Measurements from ENCODE around the gene SLC22A23. TPM values are rescaled to one million over a fixed set of nuclear protein-coding genes. Genes with fewer than 3 reads are reported as not detected.

SLC22A23 gene
- total and polyA plus RNA-seq, 2 donors = 7.0 to 16.4 TPM

GRCh38 chr6:3351105-3351676 is 105.7 kb downstream of the SLC22A23 start:
- no peak for DNase-seq (ENCODE audit: low read depth in 6 of 9, low spot score in 9 of 9)
- Histone ChIP-seq H3K36me3 (ENCODE audit: control insufficient read depth in 2 of 2, insufficient read depth in 2 of 2, low read length in 1 of 2) (no peaks in the 10 kb centered on the region), H3K27me3 (ENCODE audit: control insufficient read depth in 2 of 2, insufficient read depth in 1 of 2, low read length in 1 of 2) (no peaks in the 10 kb centered on the region), H3K27ac (ENCODE audit: low read depth in 1 of 2, low read length in 1 of 2) (peak overlapping the region in 1 of 2 donors; percentile 11), H3K4me1 (ENCODE audit: control insufficient read depth in 2 of 2, insufficient read depth in 2 of 2, low read length in 2 of 2) (peaks cover 19 to 84% of the 10 kb centered on the region in 2 donors), H3K9me3 (ENCODE audit: control insufficient read depth in 2 of 2, insufficient read depth in 1 of 2, low read length in 1 of 2) (no peaks in the 10 kb centered on the region), H3K4me3 (ENCODE audit: low read length in 2 of 2) (no peak overlapping the region)
- WGBS = 76% methylated on average over 15 of the region's 15 CpGs

DNA sequence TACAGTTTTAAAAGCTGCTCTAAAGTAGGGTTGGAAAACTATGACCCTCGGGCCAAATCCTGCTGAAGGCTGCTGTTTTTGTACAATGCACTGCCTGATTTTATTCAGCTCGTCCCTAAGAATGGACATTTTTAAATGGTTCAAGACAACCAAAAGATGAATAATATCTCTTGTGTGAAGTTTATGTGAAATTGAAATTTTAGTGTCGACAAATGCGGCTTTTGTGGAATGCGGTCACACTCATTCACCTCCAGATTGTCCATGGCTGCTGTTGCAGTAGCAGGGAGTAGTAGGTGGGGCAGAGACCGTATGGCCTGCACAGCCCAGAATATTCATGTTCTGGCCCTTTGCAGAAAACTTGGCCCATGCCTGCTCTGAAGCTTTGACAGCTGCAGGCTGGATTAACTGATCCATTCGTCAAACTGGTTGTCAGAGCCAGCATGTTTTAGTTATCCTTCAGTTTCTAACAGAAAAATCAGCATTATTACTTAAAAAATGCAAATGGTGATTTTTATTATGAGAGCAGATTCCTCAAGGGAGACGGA is 106.5 kb downstream of the SLC22A23 start:
- WGBS = 82% methylated on average over 8 of the region's 8 CpGs
- no peak overlapping the region for H3K4me3 ChIP-seq (ENCODE audit: low read length in 2 of 2)
- H3K4me1 ChIP-seq (ENCODE audit: control insufficient read depth in 2 of 2, insufficient read depth in 2 of 2, low read length in 2 of 2) = peaks cover 13 to 83% of the 10 kb centered on the region in 2 donors
- no peaks in the 10 kb centered on the region for H3K27me3 ChIP-seq (ENCODE audit: control insufficient read depth in 2 of 2, insufficient read depth in 1 of 2, low read length in 1 of 2)
- no peak overlapping the region for H3K27ac ChIP-seq (ENCODE audit: low read depth in 1 of 2, low read length in 1 of 2)
- H3K36me3 ChIP-seq (ENCODE audit: control insufficient read depth in 2 of 2, insufficient read depth in 2 of 2, low read length in 1 of 2) = no peaks in the 10 kb centered on the region
- DNase-seq (ENCODE audit: low read depth in 6 of 9, low spot score in 9 of 9) = no peak
- H3K9me3 ChIP-seq (ENCODE audit: control insufficient read depth in 2 of 2, insufficient read depth in 1 of 2, low read length in 1 of 2) = no peaks in the 10 kb centered on the region

DNA sequence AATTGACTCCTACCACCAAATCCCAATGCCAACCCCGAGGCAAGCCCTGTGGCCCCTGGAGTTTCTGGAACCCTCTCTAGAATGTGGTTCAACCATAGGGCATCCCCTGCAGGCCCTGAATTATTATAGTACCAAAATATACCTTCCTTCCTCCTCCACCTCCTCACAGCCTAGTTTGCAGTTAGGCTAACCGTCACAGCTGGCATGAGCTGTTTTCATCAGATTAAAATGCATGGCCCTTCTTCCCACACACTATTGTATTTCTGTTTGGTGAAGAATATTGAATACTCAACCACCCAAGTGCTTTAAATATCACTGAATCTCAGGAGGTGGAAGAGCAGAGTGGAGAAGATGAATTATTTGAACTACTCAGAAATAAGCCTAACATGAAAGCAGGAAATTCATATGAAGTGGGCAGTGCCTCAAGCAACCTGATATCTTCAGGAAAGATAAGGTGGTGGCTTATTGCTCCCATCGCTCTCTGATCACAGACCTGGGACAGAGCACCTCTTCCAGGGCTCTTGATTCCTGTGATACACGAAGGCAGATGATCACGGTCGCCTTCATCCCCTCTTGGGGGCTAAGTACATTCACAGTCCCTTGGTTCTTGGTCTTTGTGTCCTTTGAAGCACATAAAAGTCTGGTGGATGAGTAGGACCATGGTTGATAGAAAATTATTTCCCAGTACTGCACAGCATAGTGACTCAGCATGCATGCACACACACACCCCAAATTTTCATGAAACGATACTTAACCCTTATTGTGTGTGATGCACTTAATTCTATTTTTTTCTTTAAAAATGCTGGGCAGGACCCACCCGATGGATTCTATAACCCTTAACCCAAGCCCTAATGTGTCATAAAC is 107.2 kb downstream of the SLC22A23 start:
- Histone ChIP-seq H3K36me3 (ENCODE audit: control insufficient read depth in 2 of 2, insufficient read depth in 2 of 2, low read length in 1 of 2) (no peaks in the 10 kb centered on the region), H3K27me3 (ENCODE audit: control insufficient read depth in 2 of 2, insufficient read depth in 1 of 2, low read length in 1 of 2) (no peaks in the 10 kb centered on the region), H3K9me3 (ENCODE audit: control insufficient read depth in 2 of 2, insufficient read depth in 1 of 2, low read length in 1 of 2) (no peaks in the 10 kb centered on the region), H3K27ac (ENCODE audit: low read depth in 1 of 2, low read length in 1 of 2) (peak overlapping the region in 1 of 2 donors; percentile 14), H3K4me3 (ENCODE audit: low read length in 2 of 2) (no peak overlapping the region), H3K4me1 (ENCODE audit: control insufficient read depth in 2 of 2, insufficient read depth in 2 of 2, low read length in 2 of 2) (peaks cover 11 to 76% of the 10 kb centered on the region in 2 donors)
- 78% methylated on average over 8 of the region's 8 CpGs for WGBS
- DNase-seq (ENCODE audit: low read depth in 6 of 9, low spot score in 9 of 9) = no peak

DNA sequence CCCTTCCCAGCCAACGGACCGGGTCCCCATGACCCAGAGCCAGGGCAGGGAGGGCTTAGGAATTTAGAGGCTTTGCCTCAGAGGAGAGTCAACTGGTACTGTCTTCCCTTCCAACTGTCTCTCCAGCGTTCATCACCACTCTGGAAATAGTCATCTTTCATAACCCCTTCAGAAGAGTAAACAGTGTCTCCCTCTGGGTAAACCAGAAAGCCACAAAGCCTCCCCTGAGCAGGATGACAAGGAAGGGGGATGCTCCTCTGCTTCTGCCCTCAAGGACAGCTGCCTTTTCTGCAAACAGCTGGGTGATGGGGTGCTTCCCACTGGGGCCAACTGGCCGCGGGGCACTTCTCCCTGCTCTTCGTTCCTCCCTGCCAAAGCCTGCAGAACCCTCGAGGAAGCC is 108.0 kb downstream of the SLC22A23 start:
- WGBS = 44% methylated on average over 7 of the region's 7 CpGs
- H3K4me1 ChIP-seq (ENCODE audit: control insufficient read depth in 2 of 2, insufficient read depth in 2 of 2, low read length in 2 of 2) = peaks cover 11 to 69% of the 10 kb centered on the region in 2 donors
- H3K9me3 ChIP-seq (ENCODE audit: control insufficient read depth in 2 of 2, insufficient read depth in 1 of 2, low read length in 1 of 2) = no peaks in the 10 kb centered on the region
- H3K27me3 ChIP-seq (ENCODE audit: control insufficient read depth in 2 of 2, insufficient read depth in 1 of 2, low read length in 1 of 2) = no peaks in the 10 kb centered on the region
- H3K36me3 ChIP-seq (ENCODE audit: control insufficient read depth in 2 of 2, insufficient read depth in 2 of 2, low read length in 1 of 2) = no peaks in the 10 kb centered on the region
- peak overlapping the region in 1 of 2 donors; percentile 14 for H3K27ac ChIP-seq (ENCODE audit: low read depth in 1 of 2, low read length in 1 of 2)
- DNase-seq (ENCODE audit: low read depth in 6 of 9, low spot score in 9 of 9) = peak in 1 of 9 donors; percentile 47
- no peak overlapping the region for H3K4me3 ChIP-seq (ENCODE audit: low read length in 2 of 2)

DNA sequence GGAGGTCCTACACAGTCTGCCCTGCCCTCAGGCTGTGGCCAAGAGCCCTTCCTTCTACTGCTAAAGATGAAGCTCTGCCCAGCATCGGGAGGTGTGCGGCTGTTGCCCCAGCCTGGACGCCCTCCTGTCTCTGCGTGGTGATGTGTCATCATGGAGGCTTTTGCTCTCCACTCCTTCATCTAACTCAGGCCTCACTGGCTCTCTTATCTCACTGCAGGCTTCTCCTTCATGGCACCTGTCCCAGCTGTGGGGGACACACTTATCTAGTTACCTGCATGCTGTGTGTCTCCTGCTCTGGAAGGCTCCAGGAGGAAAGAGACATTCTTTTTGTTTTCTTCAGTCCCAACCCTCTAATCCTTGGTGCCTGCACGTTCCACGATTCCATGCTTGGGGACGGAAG is 109.0 kb downstream of the SLC22A23 start:
- no peaks in the 10 kb centered on the region for H3K36me3 ChIP-seq (ENCODE audit: control insufficient read depth in 2 of 2, insufficient read depth in 2 of 2, low read length in 1 of 2)
- no peak overlapping the region for H3K27ac ChIP-seq (ENCODE audit: low read depth in 1 of 2, low read length in 1 of 2)
- 98% methylated on average over 7 of the region's 7 CpGs for WGBS
- H3K27me3 ChIP-seq (ENCODE audit: control insufficient read depth in 2 of 2, insufficient read depth in 1 of 2, low read length in 1 of 2) = no peaks in the 10 kb centered on the region
- no peak overlapping the region for H3K4me3 ChIP-seq (ENCODE audit: low read length in 2 of 2)
- H3K4me1 ChIP-seq (ENCODE audit: control insufficient read depth in 2 of 2, insufficient read depth in 2 of 2, low read length in 2 of 2) = peaks cover 11 to 59% of the 10 kb centered on the region in 2 donors
- no peaks in the 10 kb centered on the region for H3K9me3 ChIP-seq (ENCODE audit: control insufficient read depth in 2 of 2, insufficient read depth in 1 of 2, low read length in 1 of 2)
- DNase-seq (ENCODE audit: low read depth in 6 of 9, low spot score in 9 of 9) = no peak

DNA sequence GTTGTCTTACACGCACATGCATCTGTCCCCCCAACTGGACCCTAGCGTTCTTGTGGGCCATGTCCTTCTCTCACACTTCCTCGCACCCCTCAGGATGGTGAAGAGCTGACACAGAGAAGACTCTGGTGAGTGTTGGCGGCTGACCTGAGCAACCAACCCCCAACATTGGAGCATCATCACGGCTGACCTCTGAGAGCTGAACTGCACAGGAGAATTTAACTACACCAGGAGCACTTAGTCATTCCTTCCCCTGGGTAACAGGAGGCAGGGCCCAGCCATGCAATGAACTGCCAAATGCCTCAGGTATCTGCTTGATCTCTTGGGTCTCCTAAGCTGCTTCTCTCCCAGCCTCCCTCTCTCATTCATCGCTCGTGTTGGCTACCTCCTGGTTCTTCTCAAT is 109.6 kb downstream of the SLC22A23 start:
- no peaks in the 10 kb centered on the region for H3K36me3 ChIP-seq (ENCODE audit: control insufficient read depth in 2 of 2, insufficient read depth in 2 of 2, low read length in 1 of 2)
- H3K4me3 ChIP-seq (ENCODE audit: low read length in 2 of 2) = no peak overlapping the region
- no peak for DNase-seq (ENCODE audit: low read depth in 6 of 9, low spot score in 9 of 9)
- H3K27ac ChIP-seq (ENCODE audit: low read depth in 1 of 2, low read length in 1 of 2) = no peak overlapping the region
- WGBS = 99% methylated on average over 7 of the region's 7 CpGs
- no peaks in the 10 kb centered on the region for H3K9me3 ChIP-seq (ENCODE audit: control insufficient read depth in 2 of 2, insufficient read depth in 1 of 2, low read length in 1 of 2)
- H3K27me3 ChIP-seq (ENCODE audit: control insufficient read depth in 2 of 2, insufficient read depth in 1 of 2, low read length in 1 of 2) = no peaks in the 10 kb centered on the region
- peaks cover 11 to 57% of the 10 kb centered on the region in 2 donors for H3K4me1 ChIP-seq (ENCODE audit: control insufficient read depth in 2 of 2, insufficient read depth in 2 of 2, low read length in 2 of 2)

DNA sequence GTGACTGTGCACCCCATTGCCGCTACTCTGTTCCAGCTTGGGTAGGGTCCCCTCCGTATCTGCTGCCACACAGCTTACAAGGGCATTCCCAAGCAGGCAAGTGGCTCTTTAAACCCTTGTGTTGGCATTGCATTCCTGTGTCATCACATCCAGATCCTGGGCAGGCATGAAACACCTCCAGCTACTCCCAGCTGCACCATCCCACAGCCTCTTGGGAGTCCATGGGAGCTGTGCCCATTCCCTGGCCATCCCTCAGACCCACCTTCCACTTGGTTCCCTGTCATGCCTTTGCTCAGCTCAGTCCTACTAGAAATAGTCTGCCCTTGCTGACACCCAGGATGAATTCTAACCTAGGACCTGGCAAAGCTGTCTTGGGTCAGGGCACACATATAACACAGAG is 110.4 kb downstream of the SLC22A23 start:
- WGBS = 99% methylated on average over 2 of the region's 2 CpGs
- H3K4me3 ChIP-seq (ENCODE audit: low read length in 2 of 2) = no peak overlapping the region
- no peaks in the 10 kb centered on the region for H3K36me3 ChIP-seq (ENCODE audit: control insufficient read depth in 2 of 2, insufficient read depth in 2 of 2, low read length in 1 of 2)
- DNase-seq (ENCODE audit: low read depth in 6 of 9, low spot score in 9 of 9) = no peak
- no peaks in the 10 kb centered on the region for H3K27me3 ChIP-seq (ENCODE audit: control insufficient read depth in 2 of 2, insufficient read depth in 1 of 2, low read length in 1 of 2)
- H3K4me1 ChIP-seq (ENCODE audit: control insufficient read depth in 2 of 2, insufficient read depth in 2 of 2, low read length in 2 of 2) = peaks cover 11 to 51% of the 10 kb centered on the region in 2 donors
- H3K9me3 ChIP-seq (ENCODE audit: control insufficient read depth in 2 of 2, insufficient read depth in 1 of 2, low read length in 1 of 2) = no peaks in the 10 kb centered on the region
- no peak overlapping the region for H3K27ac ChIP-seq (ENCODE audit: low read depth in 1 of 2, low read length in 1 of 2)

GRCh38 chr6:3345836-3346235 is 111.0 kb downstream of the SLC22A23 start:
- no peaks in the 10 kb centered on the region for H3K36me3 ChIP-seq (ENCODE audit: control insufficient read depth in 2 of 2, insufficient read depth in 2 of 2, low read length in 1 of 2)
- 82% methylated on average over 8 of the region's 8 CpGs for WGBS
- peaks cover 11 to 46% of the 10 kb centered on the region in 2 donors for H3K4me1 ChIP-seq (ENCODE audit: control insufficient read depth in 2 of 2, insufficient read depth in 2 of 2, low read length in 2 of 2)
- no peak for DNase-seq (ENCODE audit: low read depth in 6 of 9, low spot score in 9 of 9)
- no peak overlapping the region for H3K27ac ChIP-seq (ENCODE audit: low read depth in 1 of 2, low read length in 1 of 2)
- no peaks in the 10 kb centered on the region for H3K27me3 ChIP-seq (ENCODE audit: control insufficient read depth in 2 of 2, insufficient read depth in 1 of 2, low read length in 1 of 2)
- H3K9me3 ChIP-seq (ENCODE audit: control insufficient read depth in 2 of 2, insufficient read depth in 1 of 2, low read length in 1 of 2) = no peaks in the 10 kb centered on the region
- H3K4me3 ChIP-seq (ENCODE audit: low read length in 2 of 2) = no peak overlapping the region

Measured in thymus (tissue), 11 donors.